ENCODE data around the gene WNT5A. TPM values are rescaled to one million over a fixed set of nuclear protein-coding genes. Genes with fewer than 3 reads are reported as not detected.

WNT5A gene
- total RNA-seq, 1 donor from 2014 or later: 45.8 TPM

DNA sequence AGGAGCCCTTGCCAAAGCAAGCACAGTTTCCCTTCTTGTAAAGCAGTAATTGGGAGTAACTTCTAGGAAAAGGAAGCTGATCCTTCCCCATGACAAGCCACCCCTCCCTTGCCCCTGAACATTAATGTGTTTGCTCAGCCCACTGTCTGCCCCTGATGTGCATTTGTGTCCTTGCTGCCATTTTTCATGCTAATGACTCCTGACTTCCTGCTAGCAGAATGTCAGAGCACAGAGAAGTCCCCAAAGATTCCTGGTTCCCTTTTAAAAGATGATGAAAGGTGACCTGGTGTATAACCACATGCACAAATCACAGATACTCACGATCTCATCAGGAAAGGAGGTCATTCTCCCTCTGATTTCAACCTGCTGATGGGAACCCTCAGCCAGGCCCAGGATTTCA, 44.2 kb upstream of the WNT5A start:
- no peak for FAIRE-seq
- H3K79me2 ChIP-seq (ENCODE audit: insufficient read depth, low read length): no peaks in the 10 kb centered on the region
- TF ChIP-seq, protein P1, sequence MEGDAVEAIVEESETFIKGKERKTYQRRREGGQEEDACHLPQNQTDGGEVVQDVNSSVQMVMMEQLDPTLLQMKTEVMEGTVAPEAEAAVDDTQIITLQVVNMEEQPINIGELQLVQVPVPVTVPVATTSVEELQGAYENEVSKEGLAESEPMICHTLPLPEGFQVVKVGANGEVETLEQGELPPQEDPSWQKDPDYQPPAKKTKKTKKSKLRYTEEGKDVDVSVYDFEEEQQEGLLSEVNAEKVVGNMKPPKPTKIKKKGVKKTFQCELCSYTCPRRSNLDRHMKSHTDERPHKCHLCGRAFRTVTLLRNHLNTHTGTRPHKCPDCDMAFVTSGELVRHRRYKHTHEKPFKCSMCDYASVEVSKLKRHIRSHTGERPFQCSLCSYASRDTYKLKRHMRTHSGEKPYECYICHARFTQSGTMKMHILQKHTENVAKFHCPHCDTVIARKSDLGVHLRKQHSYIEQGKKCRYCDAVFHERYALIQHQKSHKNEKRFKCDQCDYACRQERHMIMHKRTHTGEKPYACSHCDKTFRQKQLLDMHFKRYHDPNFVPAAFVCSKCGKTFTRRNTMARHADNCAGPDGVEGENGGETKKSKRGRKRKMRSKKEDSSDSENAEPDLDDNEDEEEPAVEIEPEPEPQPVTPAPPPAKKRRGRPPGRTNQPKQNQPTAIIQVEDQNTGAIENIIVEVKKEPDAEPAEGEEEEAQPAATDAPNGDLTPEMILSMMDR (IDR thresholded peaks at IDR 0.05; ENCODE audit: insufficient read depth, low read depth, low read length): no peak
- no peak for TF ChIP-seq EZH2 (IDR thresholded peaks at IDR 0.05; ENCODE audit: insufficient read depth, low read length)
- Mint-ChIP-seq H3K36me3 (ENCODE audit: low read depth, unreplicated experiment) (no peaks in the 10 kb centered on the region), H3K27ac (ENCODE audit: unreplicated experiment) (no peak overlapping the region), H3K4me1 (ENCODE audit: low read depth, unreplicated experiment) (peaks cover 3% of the 10 kb centered on the region), H3K9me3 (ENCODE audit: unreplicated experiment) (no peaks in the 10 kb centered on the region), H3K4me3 (ENCODE audit: unreplicated experiment) (no peak overlapping the region), H3K27me3 (ENCODE audit: low read depth, unreplicated experiment) (peaks cover 6% of the 10 kb centered on the region)
- no peak overlapping the region for H3K27ac ChIP-seq (ENCODE audit: low read depth, low read length)
- no peak overlapping the region for H2AFZ ChIP-seq (ENCODE audit: low read depth, low read length)
- H3K9ac ChIP-seq (ENCODE audit: low read length): no peak overlapping the region
- H3K36me3 ChIP-seq (ENCODE audit: insufficient read depth, low read length): no peaks in the 10 kb centered on the region
- no peak for DNase-seq (ENCODE audit: low read depth)
- no peaks in the 10 kb centered on the region for H4K20me1 ChIP-seq (ENCODE audit: insufficient read depth, low read length)
- no peak overlapping the region for H3K4me3 ChIP-seq (ENCODE audit: insufficient read depth, low read depth, low read length)
- peaks cover 2% of the 10 kb centered on the region for H3K27me3 ChIP-seq (ENCODE audit: insufficient read depth, low read length)
- H3K4me1 ChIP-seq (ENCODE audit: insufficient read depth, low read length): no peaks in the 10 kb centered on the region
- H3K4me2 ChIP-seq (ENCODE audit: low read length): no peak overlapping the region
- no peaks in the 10 kb centered on the region for H3K9me3 ChIP-seq (ENCODE audit: insufficient read depth, low read depth, low read length)

DNA sequence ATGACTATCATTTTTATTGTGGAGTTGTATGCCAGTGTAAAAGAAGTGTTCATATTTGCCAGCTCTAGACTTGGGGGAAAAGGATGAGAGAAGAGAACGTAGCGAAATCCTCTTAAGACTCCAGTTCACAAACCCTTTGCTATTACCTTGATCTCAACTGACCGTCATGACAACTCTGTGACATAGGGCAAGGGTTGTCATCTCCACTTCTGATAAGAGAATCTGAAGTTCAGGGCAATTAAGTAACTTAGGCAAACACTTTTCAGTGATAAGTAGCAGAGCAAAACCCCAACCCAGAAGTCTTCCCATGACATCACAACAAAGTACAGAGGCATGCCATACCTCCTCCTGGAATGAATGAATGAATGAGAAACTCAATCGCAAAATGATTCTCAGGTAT, 40.3 kb upstream of the WNT5A start:
- H3K4me3 ChIP-seq (ENCODE audit: insufficient read depth, low read depth, low read length): no peak overlapping the region
- FAIRE-seq (no peak), DNase-seq (ENCODE audit: low read depth) (no peak)
- no peak overlapping the region for H3K27ac ChIP-seq (ENCODE audit: low read depth, low read length)
- H4K20me1 ChIP-seq (ENCODE audit: insufficient read depth, low read length): no peaks in the 10 kb centered on the region
- H3K79me2 ChIP-seq (ENCODE audit: insufficient read depth, low read length): no peaks in the 10 kb centered on the region
- TF ChIP-seq, protein P1 (IDR thresholded peaks at IDR 0.05; ENCODE audit: insufficient read depth, low read depth, low read length): no peak
- no peak for TF ChIP-seq EZH2 (IDR thresholded peaks at IDR 0.05; ENCODE audit: insufficient read depth, low read length)
- peaks cover 6% of the 10 kb centered on the region for H3K27me3 Mint-ChIP-seq (ENCODE audit: low read depth, unreplicated experiment)
- no peak overlapping the region for H2AFZ ChIP-seq (ENCODE audit: low read depth, low read length)
- no peaks in the 10 kb centered on the region for H3K36me3 ChIP-seq (ENCODE audit: insufficient read depth, low read length)
- no peaks in the 10 kb centered on the region for H3K36me3 Mint-ChIP-seq (ENCODE audit: low read depth, unreplicated experiment)
- peaks cover 2% of the 10 kb centered on the region for H3K4me1 Mint-ChIP-seq (ENCODE audit: low read depth, unreplicated experiment)
- no peak overlapping the region for H3K4me3 Mint-ChIP-seq (ENCODE audit: unreplicated experiment)
- H3K9me3 ChIP-seq (ENCODE audit: insufficient read depth, low read depth, low read length): no peaks in the 10 kb centered on the region
- no peak overlapping the region for H3K9ac ChIP-seq (ENCODE audit: low read length)
- no peak overlapping the region for H3K4me2 ChIP-seq (ENCODE audit: low read length)
- H3K9me3 Mint-ChIP-seq (ENCODE audit: unreplicated experiment): no peaks in the 10 kb centered on the region
- no peak overlapping the region for H3K27ac Mint-ChIP-seq (ENCODE audit: unreplicated experiment)
- peaks cover 2% of the 10 kb centered on the region for H3K27me3 ChIP-seq (ENCODE audit: insufficient read depth, low read length)
- H3K4me1 ChIP-seq (ENCODE audit: insufficient read depth, low read length): peaks cover 11% of the 10 kb centered on the region

DNA sequence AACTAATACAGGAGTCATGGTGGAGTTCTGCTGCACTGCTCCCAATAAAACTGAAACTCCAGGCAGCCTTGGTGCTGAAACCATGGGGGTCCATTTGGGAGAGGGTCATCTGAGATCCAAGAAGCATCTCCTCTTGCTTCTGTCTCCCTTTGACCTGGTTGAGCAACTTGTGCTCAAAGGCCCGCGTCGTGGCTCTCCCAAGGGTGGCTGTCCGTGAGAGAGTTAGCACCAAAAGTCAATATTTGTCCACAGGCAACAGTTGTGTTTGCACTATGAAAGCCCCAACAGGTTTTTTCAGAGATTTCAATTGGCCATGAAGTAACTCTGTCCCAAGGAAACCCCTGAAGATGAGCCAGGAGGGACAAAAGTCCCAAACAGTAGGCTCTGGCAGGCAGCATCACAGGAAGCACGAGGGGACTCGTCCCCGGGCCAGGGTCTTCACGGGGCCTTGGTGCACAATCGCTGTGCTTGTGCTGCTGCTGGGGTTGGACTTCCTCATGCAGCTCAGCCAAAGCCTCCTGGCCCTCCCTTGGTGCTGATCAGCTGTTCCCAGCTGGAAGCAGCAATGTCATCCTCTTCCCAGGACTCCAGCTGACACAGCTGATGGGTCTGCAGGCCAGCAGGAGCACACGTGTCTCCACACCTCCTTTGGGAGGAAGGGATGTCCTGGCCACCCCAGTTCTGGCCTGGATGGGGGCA, 39.4 kb upstream of the WNT5A start:
- no peak overlapping the region for H3K4me3 ChIP-seq (ENCODE audit: insufficient read depth, low read depth, low read length)
- H3K36me3 ChIP-seq (ENCODE audit: insufficient read depth, low read length): no peaks in the 10 kb centered on the region
- H3K4me1 ChIP-seq (ENCODE audit: insufficient read depth, low read length): peaks cover 13% of the 10 kb centered on the region
- no peak overlapping the region for H3K4me2 ChIP-seq (ENCODE audit: low read length)
- no peak overlapping the region for H2AFZ ChIP-seq (ENCODE audit: low read depth, low read length)
- Mint-ChIP-seq H3K9me3 (ENCODE audit: unreplicated experiment) (no peaks in the 10 kb centered on the region), H3K27me3 (ENCODE audit: low read depth, unreplicated experiment) (peaks cover 6% of the 10 kb centered on the region), H3K36me3 (ENCODE audit: low read depth, unreplicated experiment) (no peaks in the 10 kb centered on the region), H3K4me3 (ENCODE audit: unreplicated experiment) (no peak overlapping the region), H3K4me1 (ENCODE audit: low read depth, unreplicated experiment) (peaks cover 10% of the 10 kb centered on the region), H3K27ac (ENCODE audit: unreplicated experiment) (no peak overlapping the region)
- H3K79me2 ChIP-seq (ENCODE audit: insufficient read depth, low read length): no peaks in the 10 kb centered on the region
- DNase-seq (ENCODE audit: low read depth) (no peak), FAIRE-seq (no peak)
- no peaks in the 10 kb centered on the region for H3K9me3 ChIP-seq (ENCODE audit: insufficient read depth, low read depth, low read length)
- peaks cover 1% of the 10 kb centered on the region for H3K27me3 ChIP-seq (ENCODE audit: insufficient read depth, low read length)
- TF ChIP-seq, protein P1 (IDR thresholded peaks at IDR 0.05; ENCODE audit: insufficient read depth, low read depth, low read length): no peak
- no peak for TF ChIP-seq EZH2 (IDR thresholded peaks at IDR 0.05; ENCODE audit: insufficient read depth, low read length)
- no peak overlapping the region for H3K27ac ChIP-seq (ENCODE audit: low read depth, low read length)
- H4K20me1 ChIP-seq (ENCODE audit: insufficient read depth, low read length): no peaks in the 10 kb centered on the region
- H3K9ac ChIP-seq (ENCODE audit: low read length): no peak overlapping the region

All from astrocyte (in vitro differentiated cells and primary cell).